HG02759 (cell line): ENCODE results near the gene DIO1.
A peak's percentile ranks its signal among the peaks of the same experiment; 100 is the strongest.

Experiments used
- ATAC-seq: cut with Tn5 transposase; IDR thresholded peaks from one replicate; pipeline ENCODE4 v1.9.1; 2021; ENCODE audit warnings: mild to moderate bottlenecking, moderate library complexity; ENCODE audit not compliant: unreplicated experiment

Gene DIO1

GRCh38 chr1:53938136-53938830 lies 44.3 kb downstream of the DIO1 start:
- ATAC-seq = no peak

GRCh38 chr1:53942127-53942957 lies 48.4 kb downstream of the DIO1 start:
- ATAC-seq = no peak

GRCh38 chr1:53943090-53943489 lies 49.1 kb downstream of the DIO1 start:
- no peak for ATAC-seq

- no peak for ATAC-seq
These were observed 49.6 kb downstream of the DIO1 start for GRCh38 chr1:53943490-53944043.

- ATAC-seq = no peak
These were observed 50.6 kb downstream of the DIO1 start for GRCh38 chr1:53944469-53945182.

- ATAC-seq = no peak
These were observed 51.1 kb downstream of the DIO1 start for GRCh38 chr1:53945183-53945432.

GRCh38 chr1:53945433-53946251 lies 51.7 kb downstream of the DIO1 start, which contains the start of gene IFT25:
TSS of gene IFT25 (minus strand) at chr1:53945699. CDS start at chr1:53940082, 5,617 bp downstream.
- peak; percentile 73 for ATAC-seq

- ATAC-seq = peak; percentile 71
These were observed 52.5 kb downstream of the DIO1 start, which contains the start of gene LRRC42 for GRCh38 chr1:53946252-53947171. TSS of gene LRRC42 (plus strand) at chr1:53946350. CDS start at chr1:53952000, 5,650 bp downstream.

GRCh38 chr1:53947172-53947907 lies 53.4 kb downstream of the DIO1 start:
- no peak for ATAC-seq

GRCh38 chr1:53948291-53948690 lies 54.3 kb downstream of the DIO1 start:
- ATAC-seq = no peak

GRCh38 chr1:53949023-53949990 lies 55.3 kb downstream of the DIO1 start:
- ATAC-seq = no peak

- ATAC-seq = no peak
These were observed 57.7 kb downstream of the DIO1 start for GRCh38 chr1:53951697-53952096.

GRCh38 chr1:53954128-53954527 lies 60.1 kb downstream of the DIO1 start:
- ATAC-seq = no peak

- no peak for ATAC-seq
These were observed 62.6 kb downstream of the DIO1 start for GRCh38 chr1:53956308-53957168.

GRCh38 chr1:53957194-53957818 lies 63.3 kb downstream of the DIO1 start:
- no peak for ATAC-seq

- no peak for ATAC-seq
These were observed 65.8 kb downstream of the DIO1 start for GRCh38 chr1:53959664-53960250.
